GM19193 (cell line): ENCODE data around the gene PTTG1IP.

Experiments
- POLR2A ChIP-seq: IDR thresholded peaks from 4 replicates; pipeline ENCODE4 v1.6.1; 2011; ENCODE audit not compliant: insufficient read depth, insufficient read length; ENCODE audit errors: extremely low read depth

Gene PTTG1IP

DNA sequence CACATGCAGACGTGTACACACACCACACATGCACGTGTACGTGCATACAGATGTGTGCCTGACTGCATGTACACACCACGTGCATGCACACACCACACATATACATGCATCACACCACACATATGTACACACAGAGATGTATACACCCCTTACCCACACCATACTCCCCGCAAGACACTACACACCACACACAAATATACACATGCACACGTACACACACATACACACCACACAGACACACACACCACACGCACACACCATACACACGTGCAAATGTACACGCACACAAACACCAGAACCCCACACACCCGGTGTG is 37.5 kb upstream of the PTTG1IP start:
- no peak for TF ChIP-seq POLR2A

DNA sequence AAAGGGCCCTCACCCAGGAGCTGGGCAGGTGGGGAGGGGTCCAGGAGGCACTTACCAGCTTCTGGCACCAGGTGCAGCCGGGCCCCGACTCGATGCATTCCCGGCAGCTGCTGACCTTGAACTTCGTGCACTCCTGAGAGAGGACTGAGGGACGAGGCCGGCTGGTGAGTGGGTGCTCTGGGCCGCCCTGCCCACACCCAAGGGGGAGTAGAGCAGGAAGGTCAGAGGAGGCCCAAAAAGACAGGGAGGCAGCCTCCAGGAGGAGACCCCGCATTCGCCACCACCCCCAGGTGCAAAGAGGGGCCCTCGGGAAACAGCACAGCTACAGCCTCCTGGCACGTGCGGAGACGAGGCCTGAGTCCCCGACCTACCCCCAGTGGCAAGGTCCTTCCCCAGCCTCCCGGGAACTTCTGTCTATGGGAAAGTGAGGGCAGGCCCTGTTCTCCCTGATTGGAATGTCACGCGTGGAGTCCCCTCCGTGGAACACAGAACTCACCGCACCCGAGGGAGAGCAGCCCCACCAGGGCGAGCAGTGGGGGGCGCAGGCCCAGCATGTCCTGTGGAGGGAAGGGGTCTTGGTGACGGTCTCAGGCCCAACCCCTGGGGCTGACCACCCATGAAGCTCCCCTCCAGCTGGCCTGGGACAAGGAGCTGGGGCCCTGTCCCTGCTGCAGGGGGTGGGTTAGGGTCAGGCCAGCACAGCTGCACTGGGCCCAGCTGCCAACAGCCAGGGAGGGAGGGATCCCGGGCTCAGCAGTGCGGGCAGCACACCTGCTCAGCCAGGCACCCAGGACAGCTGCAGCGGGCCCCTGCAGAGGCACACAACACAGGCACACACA is 37.0 kb upstream of the PTTG1IP start:
- no peak for TF ChIP-seq POLR2A

DNA sequence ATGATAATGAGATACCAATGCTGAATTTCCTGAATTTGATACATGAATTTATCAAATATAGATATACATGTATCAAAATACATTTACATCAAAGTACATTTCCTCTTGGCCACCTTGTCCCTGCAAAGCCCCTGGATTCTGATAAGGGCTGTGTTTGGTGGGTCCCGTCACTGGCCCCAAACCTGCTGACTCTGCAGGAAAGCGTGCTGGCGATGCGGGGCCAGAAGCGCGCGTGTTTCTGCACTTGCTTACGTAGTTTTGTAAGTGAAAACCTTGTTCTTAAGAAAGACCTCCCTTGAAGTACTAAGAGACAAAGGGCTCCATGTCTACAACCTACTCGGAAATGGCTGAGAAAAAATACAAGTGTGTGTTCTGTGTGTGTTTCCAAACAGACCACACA is 36.2 kb upstream of the PTTG1IP start:
- no peak for TF ChIP-seq POLR2A

DNA sequence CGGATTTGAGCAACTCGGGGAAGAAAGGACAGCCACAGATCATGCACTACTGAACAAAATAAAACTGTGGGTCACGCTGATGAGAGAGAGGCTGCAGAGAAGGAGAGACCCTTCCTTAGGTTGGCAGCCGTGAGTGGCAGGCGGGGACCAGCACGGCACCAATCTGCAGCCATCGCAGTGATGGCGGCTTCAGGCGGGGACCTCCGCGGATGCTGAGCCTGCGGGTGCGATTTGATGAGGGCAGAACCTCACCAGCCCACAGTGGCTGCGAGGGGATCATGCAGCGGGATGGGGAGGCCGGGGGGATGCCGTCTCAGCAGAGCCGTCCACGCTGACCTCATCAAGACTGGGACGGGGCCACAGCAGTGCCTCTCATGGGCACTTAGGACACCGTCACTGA is 35.4 kb upstream of the PTTG1IP start:
- no peak for TF ChIP-seq POLR2A

DNA sequence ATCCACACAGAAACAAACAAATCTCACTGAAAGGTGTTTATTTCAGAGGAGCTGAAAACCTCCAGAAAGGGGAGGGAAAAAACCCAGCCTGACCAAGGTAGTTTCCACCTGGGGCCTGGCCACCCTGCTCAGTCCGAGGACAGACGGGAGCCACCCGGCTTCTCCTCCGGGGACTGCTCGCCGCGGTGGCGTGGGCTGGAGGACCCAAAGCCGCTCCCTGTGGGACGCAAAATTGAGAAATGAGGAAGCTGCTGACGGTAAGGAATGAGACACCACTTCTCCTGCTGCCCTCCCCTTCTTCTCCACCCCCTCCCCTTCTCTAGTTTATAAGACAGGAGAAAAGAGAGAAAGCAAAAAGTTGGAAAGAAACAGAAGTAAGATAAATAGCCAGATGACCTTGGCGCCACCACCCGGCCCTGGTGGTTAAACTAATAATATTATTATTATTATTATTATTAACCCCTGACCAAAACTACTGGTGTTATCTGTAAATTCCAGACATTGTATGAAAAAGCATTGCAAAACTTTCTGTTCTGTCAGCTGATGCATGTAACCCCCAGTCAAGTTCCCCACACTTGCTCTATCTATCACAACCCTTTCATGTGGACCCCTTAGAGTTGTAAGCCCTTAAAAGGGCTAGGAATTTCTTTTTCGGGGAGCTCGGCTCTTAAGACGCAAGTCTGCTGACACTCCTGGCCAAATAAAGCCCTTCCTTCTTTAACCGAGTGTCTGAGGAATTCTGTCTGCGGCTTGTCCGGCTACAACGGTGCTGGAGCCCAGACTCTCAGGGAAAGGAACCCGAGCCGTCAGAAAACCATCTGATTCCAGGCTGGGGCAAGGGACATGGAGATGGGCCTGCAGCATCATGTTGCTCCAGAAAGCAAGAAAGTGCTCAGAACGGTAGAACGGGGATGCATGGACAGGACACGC is 34.7 kb upstream of the PTTG1IP start:
- no peak for TF ChIP-seq POLR2A

DNA sequence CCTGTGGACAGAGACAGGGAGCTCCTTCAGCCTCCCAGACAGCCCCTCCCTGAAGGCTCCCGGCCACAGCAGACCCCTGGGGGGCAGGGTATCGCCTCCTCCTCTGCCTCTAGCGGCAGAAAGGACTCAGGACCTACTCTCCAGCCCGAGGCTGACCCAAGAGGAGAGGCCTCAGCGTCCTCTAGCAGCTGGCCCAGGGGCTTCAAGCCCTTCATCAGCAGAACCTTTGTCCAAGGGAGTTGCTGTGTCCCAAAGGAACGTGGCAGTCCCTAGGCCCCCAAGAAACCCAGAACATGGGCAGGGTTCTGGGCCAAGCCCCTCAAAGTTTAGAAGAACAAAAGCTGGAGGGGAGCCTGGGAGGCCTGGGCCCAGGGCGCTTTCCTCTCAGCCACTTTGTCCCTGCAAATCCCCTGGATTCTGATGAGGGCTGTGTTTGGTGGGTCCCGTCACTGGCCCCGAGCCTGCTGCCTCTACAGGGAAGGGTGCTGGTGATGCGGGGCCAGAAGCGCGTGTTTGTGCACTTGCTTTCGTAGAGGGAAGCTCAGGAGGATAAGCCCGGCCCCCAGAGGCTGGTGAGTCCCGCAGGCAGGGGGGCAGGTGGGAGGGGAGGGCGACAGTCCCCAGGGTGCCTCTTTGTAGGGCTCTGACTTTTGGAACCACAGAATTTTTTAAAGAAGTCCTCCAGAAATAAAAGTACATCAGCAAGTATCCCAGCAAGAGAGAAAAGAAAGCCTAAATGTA is 33.9 kb upstream of the PTTG1IP start:
- no peak for TF ChIP-seq POLR2A

DNA sequence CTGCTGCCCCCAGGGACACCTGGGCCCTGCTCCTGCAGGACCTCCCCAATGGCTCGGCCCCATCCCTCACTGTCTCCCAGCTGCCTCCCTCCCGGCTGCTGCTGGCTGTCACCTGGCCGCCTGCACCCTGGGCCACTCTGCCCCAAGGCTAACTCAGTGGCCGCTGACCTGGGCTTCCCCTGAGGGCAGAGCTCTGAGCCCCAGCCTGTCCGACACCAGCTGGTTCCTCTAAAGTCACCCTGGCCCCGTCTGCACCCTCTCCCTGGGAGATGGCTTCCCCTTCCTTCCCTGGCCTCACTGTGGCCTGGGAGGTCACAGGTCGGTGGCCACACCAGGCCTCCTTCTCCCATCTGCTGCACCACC is 32.2 kb upstream of the PTTG1IP start:
- TF ChIP-seq POLR2A, result no peak

DNA sequence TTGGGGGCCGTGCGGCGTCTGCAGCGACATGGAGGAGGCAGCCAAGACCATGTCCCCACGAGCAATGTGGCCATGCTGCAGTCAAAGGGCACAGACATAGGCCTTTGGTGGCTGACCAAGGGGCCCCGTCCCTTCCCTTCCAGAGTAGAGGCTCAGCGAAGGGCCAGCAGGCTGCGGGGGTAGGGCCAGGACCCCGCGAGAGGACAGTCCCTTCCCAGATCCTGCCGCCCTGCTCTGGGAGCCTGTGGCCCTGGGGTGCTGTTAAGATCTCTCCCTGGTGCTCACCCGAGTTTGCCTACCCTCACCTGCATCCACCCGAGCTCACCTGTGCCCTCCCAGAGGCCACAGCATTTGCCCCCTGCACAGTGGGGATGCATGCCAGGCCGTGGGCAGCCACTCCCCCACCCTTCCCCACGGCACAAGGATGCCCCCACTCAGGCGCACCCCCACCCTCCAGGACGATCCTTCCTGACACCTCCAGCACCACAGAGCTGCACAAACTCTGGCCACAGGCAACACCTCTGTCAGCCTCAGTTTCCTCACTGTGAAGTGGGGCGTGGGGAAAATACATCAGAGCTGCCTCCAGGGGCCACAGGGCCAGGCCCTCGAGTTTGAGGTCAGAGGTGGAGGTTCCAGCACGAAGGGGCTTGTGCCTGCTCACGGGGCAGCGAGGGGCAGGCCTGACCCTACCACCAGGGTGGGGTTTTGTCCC is 31.7 kb upstream of the PTTG1IP start:
- no peak for TF ChIP-seq POLR2A

DNA sequence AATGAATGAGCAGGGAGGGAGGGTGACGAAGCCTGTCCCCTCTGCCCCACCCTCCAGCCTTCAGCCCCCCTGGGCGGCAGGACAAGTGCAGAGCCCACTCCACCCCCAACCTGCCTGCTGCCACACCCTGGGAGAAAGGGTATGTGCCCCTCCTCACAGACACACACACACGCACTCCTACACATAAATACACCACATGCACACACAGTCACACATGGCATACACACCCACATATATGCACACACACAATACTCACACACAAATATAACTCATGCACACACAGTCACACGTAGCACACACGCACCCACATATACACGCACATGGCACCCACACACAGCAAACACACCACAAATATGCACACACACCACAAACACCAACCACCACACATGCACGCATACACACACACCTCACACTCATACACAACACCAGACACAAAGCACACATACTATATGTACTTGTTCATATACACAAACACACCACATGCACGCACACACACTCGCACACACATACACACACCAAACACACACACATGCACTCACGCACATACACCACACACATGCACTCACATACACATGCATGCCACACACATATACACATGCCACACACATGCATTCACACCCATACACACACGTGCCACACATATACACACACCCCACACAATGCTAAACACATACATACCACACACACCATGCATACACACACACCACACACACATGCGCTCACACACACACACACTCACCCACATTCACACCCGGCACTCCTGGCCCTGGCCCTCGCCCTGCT is 30.8 kb upstream of the PTTG1IP start:
- TF ChIP-seq POLR2A, result no peak

DNA sequence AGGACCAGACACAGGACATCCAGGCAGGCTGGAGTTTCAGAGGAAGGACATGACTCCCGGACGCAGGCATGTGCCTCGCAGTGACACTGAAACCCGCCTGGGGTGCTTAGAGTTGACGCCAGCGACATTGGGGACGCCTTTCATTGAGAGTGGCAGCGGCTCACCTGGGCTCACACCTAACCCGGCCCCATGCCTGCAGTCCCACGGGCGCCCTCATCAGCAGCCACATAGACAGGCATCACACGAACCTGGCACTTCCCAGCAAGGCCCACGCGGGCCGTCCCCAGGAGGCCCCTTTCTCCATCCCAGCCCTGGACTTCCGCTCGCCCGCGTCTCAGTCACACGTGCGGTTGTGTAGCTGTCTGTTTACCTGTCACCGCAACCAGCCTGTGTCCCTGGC is 30.2 kb upstream of the PTTG1IP start:
- no peak for TF ChIP-seq POLR2A

DNA sequence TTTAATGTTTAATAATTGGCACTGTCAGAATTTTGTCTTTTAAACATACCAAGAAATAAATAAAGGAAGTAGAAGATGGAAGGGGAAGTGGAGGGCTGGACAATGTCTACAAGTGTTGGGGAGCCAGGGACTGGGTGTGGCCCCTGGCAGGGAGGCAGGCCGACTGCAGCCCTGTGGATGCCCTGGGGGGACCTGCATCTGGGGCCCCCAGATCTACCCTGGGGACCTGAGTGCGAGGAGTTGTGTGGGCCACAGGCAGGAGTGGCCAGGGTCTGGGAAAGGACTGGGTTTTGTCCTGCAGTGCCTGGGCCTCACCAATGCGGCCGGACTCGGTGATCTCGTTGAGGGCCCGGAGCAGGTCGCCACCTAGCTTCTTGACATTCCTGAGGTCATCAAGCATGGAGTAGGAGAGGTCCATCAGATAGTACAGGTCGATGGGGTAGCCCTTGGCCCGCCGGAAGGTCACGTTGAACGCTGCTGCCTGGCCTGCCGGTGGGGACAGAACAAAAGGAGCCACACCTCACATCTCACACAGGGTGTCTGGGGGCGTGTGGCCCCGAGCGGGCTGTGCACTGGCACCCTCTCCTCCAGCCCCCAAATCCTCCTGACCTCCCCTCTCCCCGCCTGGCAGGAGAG is 29.7 kb upstream of the PTTG1IP start:
- TF ChIP-seq POLR2A, result no peak

DNA sequence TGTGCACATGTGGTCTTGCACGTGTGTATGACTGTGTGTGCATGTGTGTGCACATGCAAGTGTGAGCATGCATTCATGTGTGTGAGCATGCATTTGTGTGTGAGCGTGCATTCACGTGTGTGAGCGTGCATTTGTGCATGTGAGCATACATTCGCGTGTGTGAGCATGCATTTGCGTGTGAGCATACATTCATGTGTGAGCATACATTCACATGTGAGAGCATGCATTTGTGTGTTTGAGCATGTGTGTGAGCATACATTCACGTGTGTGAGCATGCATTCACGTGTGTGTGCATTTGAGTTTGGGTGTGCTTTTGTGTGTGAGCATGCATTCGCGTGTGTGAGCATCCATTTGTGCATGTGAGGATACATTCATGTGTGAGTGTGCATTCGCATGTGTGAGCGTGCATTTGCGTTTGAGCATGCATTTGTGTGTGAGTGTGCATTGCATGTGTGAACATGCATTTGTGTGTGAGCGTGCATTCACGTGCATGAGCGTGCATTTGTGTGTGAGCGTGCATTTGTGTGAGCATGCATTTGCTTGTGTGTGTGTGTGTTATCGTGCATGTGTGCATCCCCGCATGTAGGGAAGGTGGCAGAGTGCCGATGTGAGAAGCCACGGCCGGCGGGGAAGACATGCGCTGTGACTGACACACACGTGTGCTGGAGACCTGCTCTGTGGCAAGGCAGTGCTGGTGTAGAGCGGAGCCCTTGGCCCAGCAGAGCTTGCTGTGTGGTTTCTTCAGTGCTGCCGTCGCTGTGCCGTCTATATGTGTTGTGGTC is 29.0 kb upstream of the PTTG1IP start:
- no peak for TF ChIP-seq POLR2A
